ENCODE data around the gene CEP89. TPM values are rescaled to one million over a fixed set of nuclear protein-coding genes. Genes with fewer than 3 reads are reported as not detected.
"Not testable (repeated sequence)": the region's sequence is repeated elsewhere in the genome, so short reads cannot be mapped to it uniquely, and the experiment has no call there.

The CEP89 gene
- total RNA-seq, 2 experiments from 2014 or later = 16.2 to 18.5 TPM

DNA sequence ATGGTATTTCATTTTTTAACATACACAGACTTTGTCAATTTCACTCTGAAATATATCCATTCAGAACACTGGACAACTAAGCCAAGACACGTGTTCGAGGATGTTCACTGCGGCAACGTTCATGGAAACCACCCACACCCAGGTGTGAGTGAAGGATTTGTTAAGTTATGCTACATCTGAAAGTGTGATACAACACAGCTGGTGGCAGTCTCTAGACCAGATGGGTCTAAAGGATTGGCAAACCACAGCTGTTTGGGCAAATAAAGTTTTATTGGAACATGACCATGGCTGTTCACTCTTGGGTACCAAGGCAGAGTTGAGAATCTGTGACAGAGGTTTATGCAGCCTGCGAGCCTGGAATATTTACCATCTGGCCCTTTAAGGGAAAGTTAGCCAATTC is 114.2 kb downstream of the CEP89 start:
- no peaks in the 10 kb centered on the region for H3K9me3 Mint-ChIP-seq (ENCODE audit: low read depth)
- H3K27ac Mint-ChIP-seq = no peak overlapping the region
- POLR2A ChIA-PET = no interaction called here
- intact Hi-C loops (cut with DNase I, micrococcal nuclease) = no loop called here
- CTCF ChIA-PET = no interaction called here
- no peak for ATAC-seq
- no peak overlapping the region for H3K4me3 Mint-ChIP-seq
- H3K27me3 Mint-ChIP-seq = no peaks in the 10 kb centered on the region
- DNase-seq = no peak
- no peaks in the 10 kb centered on the region for H3K36me3 Mint-ChIP-seq (ENCODE audit: low read depth)
- no peaks in the 10 kb centered on the region for H3K4me1 Mint-ChIP-seq

DNA sequence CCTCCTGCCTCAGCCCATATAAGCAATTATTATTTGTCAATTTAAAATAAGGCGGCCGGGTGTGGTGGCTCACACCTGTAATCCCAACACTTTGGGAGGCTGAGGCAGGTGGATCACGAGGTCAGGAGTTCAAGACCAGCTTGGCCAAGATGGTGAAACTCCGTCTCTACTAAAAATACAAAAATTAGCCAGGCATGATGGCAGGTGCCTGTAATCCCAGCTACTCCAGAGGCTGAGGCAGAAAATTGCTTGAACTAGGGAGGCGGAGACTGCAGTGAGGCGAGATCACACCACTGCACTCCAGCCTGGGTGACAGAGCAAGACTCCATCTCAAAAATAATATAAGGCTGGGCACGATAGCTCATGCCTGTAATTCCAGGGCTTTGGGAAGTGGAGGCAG is 114.9 kb downstream of the CEP89 start:
- H3K36me3 Mint-ChIP-seq (ENCODE audit: low read depth); H3K27me3 Mint-ChIP-seq: not testable (repeated sequence)

DNA sequence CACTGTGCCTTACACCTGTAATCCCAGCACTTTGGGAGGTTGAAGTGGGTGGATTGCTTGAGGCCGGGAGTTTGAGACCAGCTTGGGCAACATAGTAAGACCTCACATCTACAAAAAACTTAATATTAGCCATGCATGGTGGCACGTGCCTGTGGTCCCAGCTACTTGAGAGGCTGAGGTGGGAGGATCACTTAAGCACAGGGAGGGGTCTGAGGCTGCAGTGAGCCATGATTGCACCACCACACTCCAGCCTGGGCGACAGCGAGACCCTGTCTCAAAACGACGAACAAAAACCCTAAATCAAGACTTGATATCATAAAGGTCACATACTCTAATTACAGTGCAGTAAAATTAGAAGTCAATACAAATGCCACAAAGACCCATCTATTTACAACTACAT is 119.5 kb downstream of the CEP89 start:
- peaks cover under 1% of the 10 kb centered on the region for H3K36me3 Mint-ChIP-seq (ENCODE audit: low read depth)
- H3K4me1 Mint-ChIP-seq = no peaks in the 10 kb centered on the region
- no peaks in the 10 kb centered on the region for H3K27me3 Mint-ChIP-seq
- H3K9me3 Mint-ChIP-seq (ENCODE audit: low read depth) = no peaks in the 10 kb centered on the region
- H3K4me3 Mint-ChIP-seq = no peak overlapping the region
- intact Hi-C loops (cut with DNase I, micrococcal nuclease) = no loop called here
- ChIA-PET CTCF (no interaction called here), POLR2A (no interaction called here)
- no peak for ATAC-seq
- no peak for DNase-seq
- no peak overlapping the region for H3K27ac Mint-ChIP-seq

More for the DNA sequence above, 114.9 kb downstream of the CEP89 start:
- CTCF ChIA-PET; ATAC-seq; H3K4me3 Mint-ChIP-seq; H3K27ac Mint-ChIP-seq; H3K9me3 Mint-ChIP-seq (ENCODE audit: low read depth); DNase-seq; intact Hi-C loops (cut with DNase I, micrococcal nuclease); H3K4me1 Mint-ChIP-seq; POLR2A ChIA-PET: not testable (repeated sequence)

DNA sequence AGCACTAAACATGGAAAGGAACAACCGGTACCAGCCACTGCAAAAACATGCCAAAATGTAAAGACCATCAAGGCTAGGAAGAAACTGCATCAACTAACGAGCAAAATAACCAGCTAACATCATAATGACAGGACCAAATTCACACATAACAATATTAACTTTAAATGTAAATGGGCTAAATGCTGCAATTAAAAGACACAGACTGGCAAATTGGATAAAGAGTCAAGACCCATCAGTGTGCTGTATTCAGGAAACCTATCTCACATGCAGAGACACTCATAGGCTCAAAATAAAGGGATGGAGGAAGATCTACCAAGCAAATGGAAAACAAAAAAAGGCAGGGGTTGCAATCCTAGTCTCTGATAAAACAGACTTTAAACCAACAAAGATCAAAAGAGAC is 123.7 kb downstream of the CEP89 start:
- H3K4me1 Mint-ChIP-seq; H3K27me3 Mint-ChIP-seq; intact Hi-C loops (cut with DNase I, micrococcal nuclease); CTCF ChIA-PET; H3K9me3 Mint-ChIP-seq (ENCODE audit: low read depth); H3K27ac Mint-ChIP-seq; POLR2A ChIA-PET; H3K36me3 Mint-ChIP-seq (ENCODE audit: low read depth); DNase-seq; H3K4me3 Mint-ChIP-seq; ATAC-seq: not testable (repeated sequence)

DNA sequence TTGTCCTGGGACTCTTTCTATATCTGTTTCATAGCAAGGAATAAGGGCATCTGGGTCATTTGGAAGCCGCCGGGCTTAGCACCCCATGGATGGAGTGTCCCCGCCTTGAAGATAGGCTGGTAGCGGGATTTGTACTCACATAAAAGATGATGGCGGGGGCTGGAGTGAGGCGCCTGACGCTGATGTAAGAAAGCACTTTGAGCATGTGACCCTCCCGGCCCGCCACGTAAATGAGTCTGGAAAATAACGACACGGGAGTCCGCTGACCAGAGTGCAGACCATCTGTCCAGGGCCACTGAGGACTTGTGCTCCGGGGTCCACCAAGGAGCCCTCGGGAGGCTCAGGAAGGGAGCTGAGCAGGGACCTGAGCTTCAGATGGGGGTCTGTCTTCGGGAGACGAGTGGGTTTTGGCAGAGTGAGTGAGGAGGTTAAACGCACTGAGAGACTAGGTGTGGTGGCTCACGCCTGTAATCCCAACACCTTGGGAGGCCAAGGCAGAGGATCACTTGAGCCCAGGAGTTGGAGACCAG is 128.0 kb downstream of the CEP89 start:
- ATAC-seq = no peak
- ChIA-PET POLR2A (no interaction called here), CTCF (interaction anchor here (0.7 kb wide), 1 partner anchor 17 kb away, joined by 4 read pairs; no protein-coding TSS in a partner anchor)
- no peak overlapping the region for H3K27ac Mint-ChIP-seq
- intact Hi-C loops (cut with DNase I, micrococcal nuclease) = no loop called here
- H3K36me3 Mint-ChIP-seq (ENCODE audit: low read depth) = peaks cover 12% of the 10 kb centered on the region
- peaks cover 10% of the 10 kb centered on the region for H3K9me3 Mint-ChIP-seq (ENCODE audit: low read depth)
- DNase-seq = no peak
- no peak overlapping the region for H3K4me3 Mint-ChIP-seq
- H3K27me3 Mint-ChIP-seq = no peaks in the 10 kb centered on the region
- no peaks in the 10 kb centered on the region for H3K4me1 Mint-ChIP-seq

DNA sequence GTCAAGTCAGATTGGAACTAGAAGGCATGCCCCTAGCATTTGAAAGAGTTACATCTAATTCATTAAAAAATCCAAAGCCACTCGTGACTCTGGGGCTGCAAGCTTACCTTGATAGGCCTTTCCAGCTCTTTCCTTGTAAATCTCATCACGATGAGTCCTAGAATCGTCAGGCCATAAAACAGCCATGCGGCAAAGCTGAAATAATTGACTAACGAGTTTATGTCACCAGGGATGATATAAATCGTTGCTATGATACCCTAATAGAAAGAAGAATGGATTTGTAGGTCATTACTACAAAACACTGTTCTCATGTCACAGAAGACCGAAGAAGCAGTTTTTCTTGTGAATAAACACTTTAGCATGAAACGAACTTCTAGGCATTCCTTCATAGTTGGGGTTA is 129.7 kb downstream of the CEP89 start:
- ATAC-seq = no peak
- DNase-seq = no peak
- intact Hi-C loops (cut with DNase I, micrococcal nuclease) = no loop called here
- CTCF ChIA-PET = interaction anchor here (0.8 to 1.0 kb wide), 2 partner anchors 12 to 170 kb away, joined by 3 to 4 read pairs; no protein-coding TSS in a partner anchor
- Mint-ChIP-seq H3K27ac (no peak overlapping the region), H3K9me3 (ENCODE audit: low read depth) (peaks cover 12% of the 10 kb centered on the region), H3K4me3 (no peak overlapping the region), H3K4me1 (peaks cover 5% of the 10 kb centered on the region), H3K27me3 (no peaks in the 10 kb centered on the region), H3K36me3 (ENCODE audit: low read depth) (peaks cover 10% of the 10 kb centered on the region)
- POLR2A ChIA-PET = no interaction called here

DNA sequence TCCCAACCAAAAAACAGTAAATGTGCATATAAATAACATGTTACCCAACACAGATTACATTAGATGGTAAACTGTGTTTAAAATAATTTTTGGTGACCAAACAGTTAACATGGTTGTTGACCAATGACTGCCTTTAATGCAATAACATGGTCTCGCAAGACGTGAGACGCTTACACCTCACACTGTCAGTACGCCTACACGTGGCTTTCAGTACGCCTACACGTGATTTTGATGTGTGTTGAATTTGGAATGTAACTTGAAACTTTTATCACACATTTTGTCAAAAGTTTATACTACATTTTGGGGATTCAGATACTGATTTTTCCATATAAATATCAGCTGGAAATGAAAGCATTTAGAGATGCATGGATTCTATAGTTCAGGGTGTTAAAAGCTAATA is 134.2 kb downstream of the CEP89 start:
- ChIA-PET CTCF (interaction anchor here (0.6 kb wide), 1 partner anchor 28 kb away, joined by 3 read pairs; no protein-coding TSS in a partner anchor), POLR2A (no interaction called here)
- Mint-ChIP-seq H3K27me3 (no peaks in the 10 kb centered on the region), H3K36me3 (ENCODE audit: low read depth) (peaks cover 9% of the 10 kb centered on the region), H3K27ac (no peak overlapping the region), H3K9me3 (ENCODE audit: low read depth) (peaks cover 12% of the 10 kb centered on the region), H3K4me1 (peaks cover 9% of the 10 kb centered on the region), H3K4me3 (no peak overlapping the region)
- ATAC-seq (no peak), DNase-seq (peak; percentile 19)
- intact Hi-C loops (cut with DNase I, micrococcal nuclease) = no loop called here

DNA sequence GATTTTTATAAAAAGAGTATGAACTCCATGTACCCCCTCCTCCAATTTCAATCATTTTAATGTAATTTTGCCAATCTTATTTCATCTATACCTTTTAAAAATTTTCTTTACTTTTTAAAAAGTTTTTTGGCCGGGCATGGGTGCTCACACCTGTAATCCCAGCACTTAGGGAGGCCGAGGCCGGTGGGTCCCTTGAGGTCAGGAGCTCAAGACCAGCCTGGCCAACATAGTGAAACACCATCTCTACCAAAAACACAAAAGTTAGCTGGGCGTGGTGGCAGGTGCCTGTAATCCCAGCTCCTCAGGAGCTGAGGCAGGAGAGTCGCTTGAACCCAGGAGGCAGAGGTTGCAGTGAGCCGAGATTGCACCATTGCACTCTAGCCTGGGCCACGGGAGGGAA is 138.4 kb downstream of the CEP89 start:
- intact Hi-C loops (cut with DNase I, micrococcal nuclease); H3K27ac Mint-ChIP-seq; H3K9me3 Mint-ChIP-seq (ENCODE audit: low read depth); H3K4me3 Mint-ChIP-seq; ATAC-seq; DNase-seq; H3K27me3 Mint-ChIP-seq; CTCF ChIA-PET; H3K36me3 Mint-ChIP-seq (ENCODE audit: low read depth); POLR2A ChIA-PET: not testable (repeated sequence)
- H3K4me1 Mint-ChIP-seq = peaks cover 17% of the 10 kb centered on the region

DNA sequence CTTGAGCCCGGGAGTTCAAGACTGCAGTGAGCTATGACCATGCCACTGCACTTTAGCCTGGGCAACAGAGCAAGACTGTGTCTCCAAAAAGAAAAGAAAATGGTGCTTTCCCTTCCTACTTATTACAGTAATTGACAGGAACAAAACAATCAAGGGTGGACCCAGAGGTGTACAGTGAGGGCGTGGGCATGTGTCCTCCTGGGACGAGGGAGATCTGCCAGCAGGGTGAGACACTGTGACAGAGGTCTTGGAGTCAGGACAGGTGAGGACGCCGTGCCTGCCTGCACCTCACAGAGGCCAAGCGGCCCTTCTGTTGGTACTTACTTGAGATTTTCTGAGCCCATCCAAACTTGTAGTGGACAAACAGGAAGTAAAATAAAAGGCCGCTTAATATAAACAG is 138.9 kb downstream of the CEP89 start:
- ATAC-seq; H3K9me3 Mint-ChIP-seq (ENCODE audit: low read depth); H3K4me3 Mint-ChIP-seq; H3K36me3 Mint-ChIP-seq (ENCODE audit: low read depth); H3K27ac Mint-ChIP-seq; CTCF ChIA-PET; POLR2A ChIA-PET; H3K27me3 Mint-ChIP-seq; DNase-seq; intact Hi-C loops (cut with DNase I, micrococcal nuclease): not testable (repeated sequence)
- H3K4me1 Mint-ChIP-seq = peaks cover 16% of the 10 kb centered on the region

DNA sequence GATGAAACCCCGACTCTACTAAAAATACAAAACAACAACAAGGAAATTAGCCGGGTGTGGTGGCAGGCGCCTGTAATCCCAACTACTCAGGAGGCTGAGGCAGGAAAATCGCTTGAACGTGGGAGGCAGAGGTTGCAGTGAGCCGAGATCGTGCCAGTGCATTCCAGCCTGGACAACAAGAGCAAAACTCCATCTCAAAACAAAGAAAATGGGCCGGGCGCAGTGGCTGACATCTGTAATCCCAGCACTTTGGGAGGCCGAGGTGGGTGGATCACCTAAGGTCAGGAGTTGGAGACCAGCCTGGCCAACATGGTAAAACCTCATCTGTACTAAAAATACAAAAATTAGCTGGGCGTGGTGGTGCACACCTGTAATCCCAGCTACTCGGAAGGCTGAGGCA is 139.7 kb downstream of the CEP89 start:
- H3K27me3 Mint-ChIP-seq; H3K36me3 Mint-ChIP-seq (ENCODE audit: low read depth); H3K4me3 Mint-ChIP-seq; CTCF ChIA-PET; H3K27ac Mint-ChIP-seq; DNase-seq; ATAC-seq; intact Hi-C loops (cut with DNase I, micrococcal nuclease); POLR2A ChIA-PET; H3K9me3 Mint-ChIP-seq (ENCODE audit: low read depth): not testable (repeated sequence)
- peaks cover 12% of the 10 kb centered on the region for H3K4me1 Mint-ChIP-seq

DNA sequence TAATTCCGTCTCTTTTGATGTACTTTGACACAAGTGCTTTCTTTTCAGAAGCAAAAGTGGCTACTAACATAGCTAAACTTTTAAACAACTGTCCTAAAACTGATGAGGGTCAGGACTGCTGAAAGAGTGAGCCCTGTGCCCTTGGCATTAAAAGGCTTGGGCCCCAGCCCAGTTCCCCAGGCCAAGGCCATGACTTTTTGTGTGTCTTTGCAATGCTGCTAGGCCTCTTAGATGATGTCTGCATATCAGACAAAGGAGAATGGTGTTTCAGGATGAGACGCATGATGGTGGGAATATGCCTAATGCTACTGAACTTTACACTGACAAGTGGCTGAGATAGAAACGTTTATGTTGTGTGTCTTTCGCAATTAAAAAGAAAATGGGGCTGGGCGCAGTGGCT is 140.1 kb downstream of the CEP89 start:
- DNase-seq (no peak), ATAC-seq (no peak)
- CTCF ChIA-PET = no interaction called here
- no peak overlapping the region for H3K27ac Mint-ChIP-seq
- H3K36me3 Mint-ChIP-seq (ENCODE audit: low read depth) = peaks cover 1% of the 10 kb centered on the region
- H3K4me3 Mint-ChIP-seq = no peak overlapping the region
- intact Hi-C loops (cut with DNase I, micrococcal nuclease) = no loop called here
- peaks cover 2% of the 10 kb centered on the region for H3K27me3 Mint-ChIP-seq
- POLR2A ChIA-PET = no interaction called here
- peaks cover 9% of the 10 kb centered on the region for H3K4me1 Mint-ChIP-seq
- H3K9me3 Mint-ChIP-seq (ENCODE audit: low read depth) = no peaks in the 10 kb centered on the region

DNA sequence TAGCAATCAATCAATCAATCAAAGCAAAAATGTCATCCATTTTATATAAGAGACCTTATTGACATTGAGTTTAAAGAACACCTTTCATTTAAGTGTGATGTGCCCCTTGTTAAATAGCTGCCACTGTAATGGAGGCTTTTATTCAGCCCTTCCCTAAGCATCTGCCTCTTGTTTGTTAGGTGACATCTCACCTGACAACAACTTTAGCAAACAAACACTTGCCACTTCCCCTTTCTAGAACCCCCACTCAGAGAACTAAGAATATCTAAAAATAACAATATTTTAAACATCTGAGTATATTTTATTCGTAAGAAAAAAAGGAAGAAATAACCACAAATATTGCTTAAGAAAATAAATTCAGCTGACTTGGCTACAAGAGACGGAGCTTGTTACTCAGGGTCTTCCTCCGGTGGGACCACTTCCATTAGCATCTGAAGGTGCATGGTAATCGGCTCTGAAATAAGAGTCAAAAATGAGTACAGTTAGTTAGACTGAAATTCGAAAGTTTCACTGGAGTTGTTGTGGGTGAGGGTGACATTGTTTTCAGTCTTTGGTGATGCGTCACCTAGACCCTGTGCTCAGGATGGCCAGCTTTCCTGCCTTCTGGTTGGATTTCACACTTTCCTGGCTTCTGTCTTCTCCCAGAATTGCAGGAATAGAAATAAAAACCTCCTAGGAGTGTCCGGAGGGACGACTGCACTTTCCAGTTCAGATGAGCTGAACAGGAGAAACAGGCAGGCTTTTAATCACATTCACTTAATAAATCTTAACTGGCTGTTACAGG is 141.3 kb downstream of the CEP89 start:
- Mint-ChIP-seq H3K9me3 (ENCODE audit: low read depth) (no peaks in the 10 kb centered on the region), H3K4me1 (peaks cover 9% of the 10 kb centered on the region), H3K4me3 (no peak overlapping the region), H3K36me3 (ENCODE audit: low read depth) (peaks cover 1% of the 10 kb centered on the region), H3K27ac (no peak overlapping the region), H3K27me3 (peaks cover 2% of the 10 kb centered on the region)
- ChIA-PET CTCF (interaction anchor here (1.0 to 1.9 kb wide), 2 partner anchors 9 to 12 kb away, joined by 3 to 6 read pairs; no protein-coding TSS in a partner anchor), POLR2A (no interaction called here)
- intact Hi-C loops (cut with DNase I, micrococcal nuclease) = no loop called here
- ATAC-seq = no peak
- no peak for DNase-seq

Measured in activated CD4-positive, alpha-beta T cell treated with anti-CD3 and anti-CD28 coated beads for 36 hours (primary cell).